Activated T-helper 9 cell treated with anti-CD3 and anti-CD28 coated beads, Interleukin-2, amount 50 U/mL, for 16 hours (primary cell): ENCODE results near the gene EVC2.

Source experiments
- DNase-seq: peaks from one replicate; pipeline ENCODE4 v3.0.0-alpha.2; 2020; ENCODE audit warnings: low read depth

Gene EVC2

DNA sequence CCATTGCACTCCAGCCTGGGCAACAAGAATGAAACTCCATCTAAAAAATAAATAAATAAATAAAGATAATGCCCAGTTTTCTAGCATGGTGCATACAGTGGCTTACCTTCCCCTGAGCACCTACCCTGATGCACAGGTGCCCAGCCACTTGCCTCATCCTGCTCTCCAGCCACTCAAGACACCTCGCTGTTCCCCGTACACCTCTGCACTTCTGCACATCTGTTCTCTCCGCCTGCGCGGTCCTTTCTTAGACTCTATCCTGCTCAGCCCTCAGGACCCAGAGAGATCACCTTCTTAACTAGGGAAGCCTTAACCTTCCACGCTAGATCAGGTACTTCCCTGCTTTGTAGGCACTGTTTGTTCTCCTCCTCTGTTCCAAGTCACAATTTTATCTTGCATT is 5.5 kb upstream of the EVC2 start:
- DNase-seq = no peak

DNA sequence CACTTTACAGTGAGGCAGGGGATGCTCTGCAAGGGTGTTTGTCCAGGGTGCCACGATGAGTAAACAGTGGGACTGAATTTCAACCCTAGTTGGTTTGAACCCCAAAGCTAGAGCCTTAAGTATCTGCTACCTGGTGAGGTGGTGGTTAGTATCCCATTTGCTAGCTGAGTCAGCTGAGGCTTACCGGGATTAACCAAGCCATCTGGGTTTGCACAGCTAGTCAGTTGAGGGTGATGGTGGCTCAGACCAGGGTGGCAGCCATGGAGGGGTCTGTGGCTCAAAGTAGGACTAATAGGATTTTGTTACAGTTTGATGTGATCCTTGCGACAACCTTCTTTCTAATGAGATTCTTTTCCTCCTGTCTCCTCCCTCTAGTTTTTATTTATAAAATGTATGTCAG is 4.6 kb upstream of the EVC2 start:
- no peak for DNase-seq

DNA sequence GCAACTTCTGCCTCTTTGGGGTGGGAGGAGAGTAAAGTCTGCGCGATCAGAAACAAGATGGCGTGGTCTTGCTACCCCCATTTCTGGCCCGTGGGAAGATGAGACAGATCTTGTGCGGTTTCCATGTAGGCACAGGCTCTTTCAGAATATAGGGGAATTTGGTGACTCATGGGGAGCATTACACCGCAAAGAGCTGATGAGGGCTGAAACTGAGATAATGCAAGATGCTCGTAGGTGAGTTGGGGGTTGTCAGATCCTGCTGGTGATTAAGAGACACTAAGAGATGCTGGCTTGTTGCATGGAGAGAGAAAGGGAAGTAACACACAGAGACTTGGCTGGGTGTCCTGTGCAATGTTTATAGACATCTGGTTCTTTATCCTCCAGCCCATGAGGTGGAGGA is 4.2 kb upstream of the EVC2 start:
- DNase-seq = no peak

DNA sequence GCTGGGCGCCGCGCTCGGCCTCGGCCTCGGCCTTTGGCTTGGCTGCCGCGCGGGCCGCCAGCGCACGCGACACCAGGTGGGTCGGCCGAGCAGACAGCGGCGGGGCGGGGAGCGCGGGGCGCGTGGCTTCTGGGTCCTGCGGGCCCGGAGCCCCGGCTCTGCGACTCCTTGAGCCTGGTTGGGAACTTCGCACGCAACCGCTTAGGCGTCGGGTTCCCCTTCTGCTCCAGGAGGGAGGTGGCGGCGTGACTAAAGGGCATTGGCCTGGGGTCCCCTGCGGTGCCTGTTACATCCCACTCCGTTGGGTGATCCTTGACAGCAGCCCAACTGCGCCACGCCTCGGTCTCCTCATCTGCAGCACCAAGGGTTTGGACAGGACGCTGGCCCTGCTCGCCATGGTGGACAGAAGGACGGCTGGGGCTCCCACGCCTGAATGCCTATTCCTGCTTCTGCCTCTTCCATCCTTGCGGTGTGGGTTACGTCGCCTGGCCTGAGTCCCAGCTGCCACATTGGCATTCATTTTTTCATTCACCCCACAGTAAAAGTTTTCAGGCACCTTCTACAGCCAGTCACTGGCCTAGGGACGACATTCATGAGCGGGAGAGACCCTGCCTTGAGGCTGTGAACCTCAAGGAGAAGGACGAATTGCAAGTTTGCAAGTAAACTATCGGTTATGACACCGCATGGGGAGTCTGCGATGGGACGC is 3.3 kb upstream of the EVC2 start:
- DNase-seq = no peak

DNA sequence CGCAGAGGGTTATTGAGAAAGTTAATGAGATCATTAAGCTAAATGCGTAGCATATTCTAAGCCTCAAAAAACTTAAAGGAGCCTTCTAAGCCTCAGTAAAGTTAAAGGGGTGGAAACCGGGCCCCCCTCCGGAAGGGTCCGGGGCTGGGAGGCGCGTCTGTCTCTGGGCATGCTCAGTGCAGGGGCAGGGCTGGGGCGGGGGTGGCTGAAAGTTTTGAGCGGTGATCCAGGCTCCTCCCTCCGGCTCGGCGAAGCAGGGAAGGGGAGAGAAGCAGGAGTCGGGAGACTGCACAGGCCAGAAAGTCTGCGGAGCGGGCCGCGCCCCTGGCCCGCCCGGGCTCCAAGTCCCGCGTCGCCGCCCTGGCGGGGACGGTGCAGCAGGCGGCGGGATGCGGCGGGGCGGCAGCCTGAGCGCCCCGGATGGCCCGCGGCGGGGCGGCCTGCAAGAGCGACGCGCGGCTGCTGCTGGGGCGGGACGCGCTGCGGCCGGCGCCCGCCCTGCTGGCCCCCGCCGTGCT is 2.7 kb upstream of the EVC2 start, which contains the start of gene EVC:
Gene EVC (plus strand): TSS at position 241 of the 518 bp plus-strand sequence. CDS start 180 bp downstream, at position 421.
- DNase-seq = no peak

DNA sequence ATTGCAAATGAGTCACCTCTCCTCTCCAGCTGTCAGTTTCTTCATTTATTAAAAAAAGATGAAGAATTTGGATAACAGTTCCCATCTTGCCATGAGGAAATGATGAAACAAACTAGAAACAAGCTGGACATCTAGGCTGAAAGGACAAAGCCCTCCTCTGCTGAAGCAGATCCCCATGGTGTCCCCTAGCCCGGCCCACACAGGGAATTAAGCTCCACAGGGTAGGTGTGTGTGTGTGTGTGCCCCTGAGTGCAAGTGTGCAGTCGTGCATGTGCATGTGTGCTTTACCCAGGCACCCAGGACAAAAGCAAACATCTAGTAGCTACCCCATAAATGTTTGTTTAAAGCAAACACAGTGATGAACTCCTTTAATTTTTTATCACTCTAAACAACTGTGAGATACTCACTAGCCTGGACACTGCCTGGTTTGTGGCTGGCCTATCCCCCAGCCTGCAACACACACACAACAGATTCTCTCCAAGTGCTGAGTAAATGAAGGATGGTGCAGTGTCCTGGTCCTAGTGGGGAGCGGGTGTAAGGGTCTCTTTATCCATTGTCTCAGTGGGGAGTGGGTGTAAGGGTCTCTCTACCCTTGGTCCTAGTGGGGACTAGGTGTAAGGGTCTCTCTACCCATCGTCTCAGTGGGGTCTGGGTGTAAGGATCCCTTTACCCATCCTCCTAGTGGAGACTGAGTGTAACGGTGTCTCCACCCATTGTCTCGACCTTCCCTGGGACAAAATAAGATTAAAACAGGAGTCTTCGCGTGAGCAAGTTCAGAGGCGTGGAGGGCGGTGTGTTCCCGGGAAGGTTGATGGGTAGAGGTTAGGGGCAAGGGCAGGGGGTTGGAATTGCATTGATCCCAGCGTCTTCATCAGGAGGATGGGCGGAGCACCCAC is 2.0 kb upstream of the EVC2 start:
- no peak for DNase-seq

DNA sequence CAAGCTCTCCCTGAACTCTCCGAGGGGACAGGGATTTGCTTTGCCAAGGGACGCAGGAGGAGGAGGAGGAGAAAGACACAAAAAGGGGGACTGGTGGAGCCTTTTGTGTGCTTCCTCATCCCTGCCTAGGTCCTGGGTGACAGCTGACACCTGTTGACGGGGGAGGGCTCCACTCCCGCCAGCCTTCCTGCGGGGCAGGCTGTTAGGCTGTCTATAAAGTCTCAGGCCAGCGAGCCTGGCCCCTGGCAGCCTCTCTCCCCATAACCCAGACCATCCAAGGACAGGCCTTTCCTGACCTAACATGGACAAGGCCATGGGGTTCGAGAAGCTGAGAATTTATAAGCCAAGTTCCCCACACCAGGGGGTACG is 832 bp upstream of the EVC2 start:
- no peak for DNase-seq

DNA sequence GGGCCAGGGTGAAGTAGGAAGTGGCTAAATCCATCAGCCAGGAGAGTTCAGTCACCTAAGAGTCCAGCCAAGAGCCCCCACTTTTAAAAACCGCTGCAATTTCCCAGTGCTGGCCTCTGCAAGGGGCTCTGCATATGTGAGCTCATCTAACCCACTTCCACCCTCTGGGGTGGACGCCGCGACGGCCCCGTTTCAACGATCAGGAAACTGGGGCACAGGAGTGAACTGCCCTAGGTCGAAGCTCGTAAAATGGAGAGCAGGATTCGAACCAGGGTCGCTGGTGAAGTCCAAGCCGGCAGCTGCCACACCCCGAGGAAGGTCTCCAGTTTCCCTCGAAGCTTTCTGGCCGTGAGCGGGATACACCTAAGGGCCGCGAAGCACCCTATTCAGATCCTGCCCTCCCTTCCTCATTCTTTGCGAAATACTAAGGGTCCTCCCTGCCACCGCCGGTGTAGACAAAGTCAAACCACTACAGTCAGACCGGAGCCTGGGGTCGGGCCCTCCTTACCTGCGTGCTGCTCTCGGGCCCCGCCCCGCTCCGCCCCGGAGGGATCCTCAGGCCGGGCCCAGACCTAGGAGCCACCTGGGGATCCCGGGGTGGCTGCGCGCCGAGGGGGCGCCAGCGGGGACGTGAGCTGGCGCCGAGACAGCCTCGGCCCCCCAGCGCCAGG is 446 bp downstream of the EVC2 start:
- no peak for DNase-seq

DNA sequence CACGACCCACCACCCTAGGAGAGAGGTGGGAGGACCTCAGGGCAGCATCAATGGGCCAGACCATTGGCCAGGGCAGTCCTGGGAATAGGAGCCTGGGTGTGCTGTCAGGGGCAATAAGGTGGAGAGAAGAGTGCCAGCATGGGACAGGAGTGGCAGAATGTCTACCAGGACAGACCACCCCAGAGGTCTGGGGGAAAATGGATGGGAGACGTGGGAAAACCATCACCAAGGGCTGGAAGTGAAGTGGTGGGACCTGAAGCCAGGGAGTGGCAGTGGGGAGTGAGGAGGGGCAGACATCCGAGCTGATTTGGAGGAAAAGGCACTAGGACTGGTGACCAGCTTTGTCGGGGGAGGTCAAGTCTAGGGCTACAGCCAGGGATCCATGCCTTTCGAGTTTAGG is 993 bp downstream of the EVC2 start:
- no peak for DNase-seq

DNA sequence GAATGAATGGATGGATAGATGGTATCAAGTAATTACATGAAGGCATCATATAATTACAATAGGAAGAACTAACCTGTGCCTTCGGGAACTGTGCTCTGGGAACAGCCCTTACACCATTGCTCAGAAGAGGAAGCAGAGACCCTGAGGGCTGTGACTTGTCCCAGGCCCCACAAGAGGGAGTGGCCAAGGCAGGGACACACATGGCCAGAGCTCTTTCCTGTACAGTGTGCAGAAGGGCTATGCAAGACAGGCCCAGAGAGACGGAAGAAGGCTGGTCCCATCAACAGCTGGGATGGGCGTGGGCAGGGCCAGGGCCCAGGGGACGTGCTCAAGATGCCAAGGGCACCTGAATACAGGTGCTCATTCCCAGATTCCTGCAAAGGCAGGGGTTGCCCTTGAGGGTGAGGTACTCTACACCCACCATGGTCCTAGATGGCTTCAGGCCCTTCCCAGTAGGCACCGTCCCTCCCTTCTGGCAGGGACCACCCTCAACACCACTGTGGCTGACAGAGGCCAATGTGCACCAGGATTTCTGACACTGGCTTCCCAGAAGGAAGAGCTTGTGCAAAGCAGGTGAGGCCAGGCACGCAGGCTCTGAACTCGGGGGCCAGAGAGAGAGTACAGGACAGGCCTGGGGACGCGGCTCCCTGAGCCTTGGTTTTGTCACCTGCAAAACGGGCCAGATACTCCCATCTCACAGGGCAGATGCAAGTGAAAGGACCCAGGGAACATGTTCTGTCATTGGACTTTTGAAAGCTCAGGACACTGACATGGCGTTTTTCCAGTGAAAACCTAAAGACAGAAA is 1.7 kb downstream of the EVC2 start:
- no peak for DNase-seq

DNA sequence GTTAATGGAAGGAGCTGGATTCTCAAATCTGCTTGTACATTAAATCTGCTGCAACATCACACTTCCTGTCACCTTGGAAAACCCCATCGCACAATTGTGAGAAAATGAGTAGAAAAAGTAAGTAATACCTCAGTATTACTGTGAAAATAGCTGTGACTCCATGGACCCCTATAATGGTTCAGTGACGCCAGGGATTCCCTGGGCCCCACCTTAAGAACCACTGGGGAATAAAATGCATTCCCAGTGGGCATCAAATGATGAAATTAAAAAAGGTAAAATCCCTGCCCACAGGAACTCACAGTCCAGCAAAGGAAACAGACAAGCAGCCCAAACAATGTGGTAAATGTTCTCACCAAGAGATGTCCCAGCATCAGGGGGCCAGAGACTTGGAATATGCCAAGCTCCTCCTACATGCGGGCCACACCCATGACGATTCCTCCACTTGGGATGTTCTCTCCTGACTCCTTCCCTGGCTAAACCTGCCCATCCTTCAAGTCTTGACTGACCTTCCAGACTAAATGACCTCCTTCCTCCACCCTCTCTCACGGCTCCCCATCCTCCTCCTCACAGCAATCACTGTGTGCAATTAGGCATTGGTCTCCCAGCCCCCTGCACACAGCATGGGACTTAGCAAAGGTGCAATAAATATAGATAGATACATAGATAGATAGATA is 2.6 kb downstream of the EVC2 start:
- no peak for DNase-seq

DNA sequence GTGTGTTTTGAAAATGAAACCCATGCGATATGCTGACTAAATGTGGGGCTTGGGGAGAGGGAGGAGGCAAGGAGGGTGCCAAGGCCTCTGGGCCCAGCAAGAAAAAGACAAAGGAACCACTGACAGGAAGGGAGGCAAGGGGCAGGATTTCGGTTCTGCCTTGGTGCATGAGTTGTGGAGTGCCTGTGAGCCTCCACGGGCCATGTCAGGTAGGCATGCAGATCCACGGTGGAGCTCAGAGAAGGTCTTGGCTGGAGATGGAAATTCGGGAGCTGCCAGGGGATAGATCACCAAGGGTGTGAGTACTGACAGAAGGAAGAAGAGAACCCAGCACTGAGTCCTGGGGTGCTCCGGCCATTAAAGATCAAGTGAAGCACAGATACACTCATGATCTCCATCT is 4.1 kb downstream of the EVC2 start:
- DNase-seq = no peak

DNA sequence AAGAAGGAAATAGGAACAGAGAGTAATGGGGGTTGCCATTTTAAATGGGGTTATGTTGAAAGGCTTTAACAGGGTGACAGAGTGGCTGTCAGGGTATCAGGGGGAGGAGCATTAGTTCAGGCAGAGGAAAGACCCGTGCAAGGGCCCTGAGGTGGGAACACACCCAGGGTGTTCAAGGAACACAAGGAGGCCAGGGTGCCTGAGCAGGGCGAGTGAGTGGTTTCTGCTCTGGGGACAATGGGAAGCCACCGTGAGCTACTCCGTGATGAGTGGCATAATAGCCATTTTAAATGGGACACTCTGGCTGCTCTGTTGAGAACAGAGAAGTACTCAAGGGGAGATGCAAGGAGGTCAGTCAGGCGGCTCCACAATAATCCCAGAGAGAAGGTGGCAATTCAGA is 4.5 kb downstream of the EVC2 start:
- DNase-seq = no peak

DNA sequence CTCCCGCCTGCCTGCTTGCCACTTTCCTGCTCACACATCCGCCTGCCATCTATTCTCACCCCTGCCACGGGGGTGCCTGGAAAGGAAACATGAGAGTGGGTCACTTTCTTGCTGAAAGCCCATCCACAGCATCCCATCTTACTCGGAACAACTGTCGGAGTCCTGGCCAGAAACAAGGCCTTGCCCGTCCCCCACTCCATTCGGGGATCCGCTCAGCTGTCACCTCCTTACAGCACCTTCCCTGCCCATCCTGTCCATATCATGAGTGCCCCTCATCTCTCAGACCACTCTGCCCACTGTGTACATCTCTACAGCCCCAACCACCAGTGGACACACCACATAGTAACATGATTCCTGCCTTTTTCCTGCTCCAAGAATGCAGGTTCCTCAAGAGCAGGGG is 6.4 kb downstream of the EVC2 start:
- no peak for DNase-seq

DNA sequence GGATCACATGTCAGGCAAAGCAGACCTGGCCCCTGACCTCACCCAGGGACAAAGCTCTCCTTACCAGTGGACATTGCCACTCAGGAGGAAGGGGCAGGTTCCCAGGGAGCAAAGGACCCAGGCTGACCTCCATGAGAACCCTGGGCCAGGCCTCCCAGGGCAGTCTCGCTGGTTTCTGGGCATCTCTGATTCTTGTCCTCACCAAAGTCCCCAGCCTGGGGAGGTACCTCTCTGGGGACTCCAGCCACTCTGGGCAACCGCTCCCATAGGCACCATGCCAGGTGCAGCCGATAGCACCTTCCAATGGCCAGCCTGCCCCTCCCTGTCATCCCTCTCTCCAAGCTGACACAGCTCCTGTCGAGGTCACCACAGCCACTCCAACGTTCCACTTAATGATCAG is 7.9 kb downstream of the EVC2 start:
- DNase-seq = no peak

DNA sequence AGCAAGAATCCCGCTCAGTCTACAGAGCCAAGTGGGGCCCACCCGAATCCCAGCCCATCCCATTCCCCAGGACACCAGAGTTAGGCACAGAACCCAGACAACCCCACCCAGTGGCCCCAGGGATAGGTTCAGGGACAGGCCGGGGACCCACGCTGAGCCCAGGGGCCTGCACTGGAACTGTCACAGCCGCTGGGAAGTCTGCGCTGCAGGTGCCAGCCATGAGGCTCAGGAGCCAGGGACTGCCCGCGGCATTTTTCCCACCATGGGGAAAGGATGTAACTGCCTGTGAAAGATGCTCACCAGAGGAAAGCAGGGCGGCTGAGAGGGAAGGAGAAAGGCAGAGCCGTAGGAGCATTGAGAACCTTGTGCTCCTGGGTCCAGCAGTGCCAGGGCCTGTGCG is 12.0 kb downstream of the EVC2 start:
- no peak for DNase-seq

DNA sequence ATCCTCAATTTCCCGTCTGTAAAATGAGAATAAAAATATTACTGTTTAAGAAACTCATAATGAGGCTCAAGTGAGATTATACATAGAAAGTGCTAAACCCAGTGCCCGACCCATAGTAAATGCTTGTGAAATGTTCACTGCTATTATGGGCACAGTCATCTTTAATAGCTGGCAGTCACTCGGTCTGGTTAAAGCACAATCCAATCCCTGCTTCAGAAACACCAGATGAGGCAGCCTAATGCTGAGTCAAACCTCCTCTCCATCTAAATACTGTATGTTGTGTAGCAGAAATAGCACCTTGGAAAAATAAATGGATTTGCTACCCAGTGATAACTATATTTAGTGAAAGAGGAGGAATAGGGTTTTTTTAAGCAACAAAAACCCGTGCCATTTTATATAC is 14.5 kb downstream of the EVC2 start:
- no peak for DNase-seq

DNA sequence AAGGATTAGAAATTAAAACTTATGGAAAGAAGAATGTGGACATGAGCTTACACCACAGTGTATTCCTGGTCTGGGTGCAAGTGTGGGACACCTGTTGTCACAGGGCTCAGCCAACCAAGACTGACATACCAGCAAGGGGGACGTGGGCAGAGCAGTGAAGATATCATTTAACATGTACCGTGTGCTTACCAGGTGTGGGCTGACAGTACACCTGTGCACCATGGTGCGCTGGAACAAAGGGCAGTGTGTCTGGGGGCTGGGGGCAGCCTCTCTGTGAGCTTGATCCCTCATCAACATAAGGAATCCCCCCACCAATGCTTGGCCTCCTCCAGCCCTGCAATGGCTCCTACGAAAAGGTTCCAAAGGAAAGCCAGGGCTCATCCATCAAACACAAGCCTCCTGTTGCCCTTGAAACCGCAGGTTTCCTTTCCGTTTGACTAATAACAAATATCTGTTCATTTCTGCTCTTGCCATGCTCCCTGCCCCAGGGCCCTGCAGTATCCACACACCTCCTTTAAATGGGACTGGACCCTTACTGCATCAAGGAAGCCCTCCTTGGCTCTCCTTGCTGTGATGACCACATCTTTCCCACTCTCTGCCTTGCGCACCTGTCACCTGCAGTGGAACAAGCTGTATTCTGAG is 16.7 kb downstream of the EVC2 start:
- DNase-seq = no peak

DNA sequence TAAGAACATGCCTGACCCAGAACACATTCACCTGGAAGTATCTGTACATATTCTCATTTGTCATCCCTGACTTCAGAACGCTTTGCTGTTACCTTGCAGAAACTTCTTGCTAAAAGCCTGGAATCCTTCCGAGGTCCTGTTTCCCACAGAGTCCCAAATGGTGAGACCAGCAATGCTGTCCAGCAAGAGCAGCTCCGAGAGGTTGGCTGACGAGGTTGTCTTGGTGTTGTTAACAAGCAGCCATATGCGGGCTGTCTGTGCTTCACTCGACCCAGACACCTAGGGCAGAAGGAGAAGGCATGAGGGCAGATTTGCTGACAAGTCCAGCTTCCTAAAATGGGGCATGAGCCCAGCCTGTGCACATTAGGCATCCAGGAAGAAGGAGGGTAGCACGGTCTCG is 19.3 kb downstream of the EVC2 start:
- no peak for DNase-seq

DNA sequence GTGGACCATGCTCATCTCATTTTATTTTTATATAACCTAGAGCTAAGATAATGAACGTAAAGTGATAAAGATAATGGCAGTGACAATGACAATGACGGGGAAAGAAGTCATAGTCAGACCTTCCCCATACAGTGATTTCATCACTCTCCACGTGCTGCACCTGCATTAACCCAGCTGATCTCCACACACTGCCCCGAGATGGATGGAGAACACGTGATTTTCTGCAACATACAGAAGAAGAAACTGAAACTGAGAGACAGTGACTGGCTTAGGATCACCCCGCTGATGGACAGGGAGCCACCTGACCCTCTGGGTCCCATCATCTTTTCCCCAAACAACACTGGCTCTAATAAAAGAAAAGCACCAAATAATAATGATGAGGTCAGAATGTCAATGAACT is 22.0 kb downstream of the EVC2 start:
- no peak for DNase-seq

DNA sequence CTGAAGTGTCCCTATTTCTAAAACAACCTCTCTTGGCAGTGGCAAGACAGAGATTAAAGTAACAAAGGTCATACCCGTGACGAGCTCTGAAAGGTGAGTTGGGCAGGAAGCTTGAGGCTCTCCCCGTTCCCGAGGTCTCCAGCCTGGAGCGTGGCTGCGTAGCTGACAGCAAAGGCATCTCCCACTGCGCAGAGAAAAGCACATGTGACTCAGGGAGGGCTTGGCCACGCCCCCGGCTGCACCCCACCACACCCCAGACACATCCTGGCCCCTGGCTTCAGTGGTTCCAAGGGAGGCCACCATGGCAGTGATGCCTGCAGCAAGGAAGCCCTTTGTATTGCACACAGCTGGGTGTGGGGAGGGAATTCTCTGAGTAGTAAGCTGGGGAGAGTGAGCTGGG is 23.1 kb downstream of the EVC2 start:
- no peak for DNase-seq
